ENCODE data around the gene MISP. TPM values are rescaled to one million over a fixed set of nuclear protein-coding genes. Genes with fewer than 3 reads are reported as not detected.

The MISP gene
- total and polyA plus RNA-seq, 2 donors = 0.57 to 2.4 TPM

DNA sequence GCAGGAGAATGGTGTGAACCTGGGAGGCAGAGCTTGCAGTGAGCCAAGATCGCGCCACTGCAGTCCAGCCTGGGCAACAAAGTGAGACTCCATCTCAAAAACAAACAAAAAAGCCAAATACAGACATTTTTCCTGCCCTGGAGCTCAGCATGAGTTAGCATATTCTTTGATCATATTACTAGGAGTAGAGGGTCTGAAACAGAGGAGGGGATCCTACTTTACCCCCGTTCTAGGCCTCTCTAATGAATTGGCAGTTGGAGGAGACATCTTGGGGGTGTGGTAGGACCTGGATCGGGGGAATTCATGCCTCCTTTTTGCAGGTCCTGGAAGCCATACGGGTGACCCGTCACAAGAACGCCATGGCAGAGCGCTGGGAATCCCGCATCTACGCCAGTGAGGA lies 12.3 kb downstream of the MISP start:
- no peaks in the 10 kb centered on the region for H3K27me3 ChIP-seq (ENCODE audit: control insufficient read depth in 2 of 2, insufficient read depth in 1 of 2, low read length in 1 of 2)
- peaks cover 4 to 10% of the 10 kb centered on the region in 2 donors for H3K9me3 ChIP-seq (ENCODE audit: control insufficient read depth in 2 of 2, insufficient read depth in 1 of 2, low read length in 1 of 2)
- H3K27ac ChIP-seq (ENCODE audit: low read depth in 1 of 2, low read length in 1 of 2) = no peak overlapping the region
- H3K4me3 ChIP-seq (ENCODE audit: low read length in 2 of 2) = no peak overlapping the region
- DNase-seq (ENCODE audit: low read depth in 6 of 9, low spot score in 9 of 9) = no peak
- WGBS = 97% methylated on average over 10 of the region's 10 CpGs
- H3K4me1 ChIP-seq (ENCODE audit: control insufficient read depth in 2 of 2, insufficient read depth in 2 of 2, low read length in 2 of 2) = no peaks in the 10 kb centered on the region
- H3K36me3 ChIP-seq (ENCODE audit: control insufficient read depth in 2 of 2, insufficient read depth in 2 of 2, low read length in 1 of 2) = no peaks in the 10 kb centered on the region

DNA sequence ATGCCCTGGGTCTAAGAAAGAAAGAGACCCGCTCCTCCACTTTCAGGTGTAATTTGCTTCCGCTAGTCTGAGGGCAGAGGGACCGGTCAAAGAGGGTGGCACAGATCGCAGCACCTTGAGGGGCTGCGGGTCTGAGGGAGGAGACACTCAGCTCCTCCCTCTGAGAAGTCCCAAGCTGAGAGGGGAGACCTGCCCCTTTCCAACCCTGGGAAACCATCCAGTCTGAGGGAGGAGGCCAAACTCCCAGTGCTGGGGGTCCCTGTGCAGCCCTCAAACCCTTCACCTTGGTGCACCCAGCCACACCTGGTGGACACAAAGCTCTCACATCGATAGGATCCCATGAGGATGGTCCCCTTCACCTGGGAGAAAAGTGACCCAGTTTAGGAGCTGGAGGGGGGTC lies 13.0 kb downstream of the MISP start:
- WGBS = 96% methylated on average over 6 of the region's 6 CpGs
- H3K27ac ChIP-seq (ENCODE audit: low read depth in 1 of 2, low read length in 1 of 2) = no peak overlapping the region
- H3K27me3 ChIP-seq (ENCODE audit: control insufficient read depth in 2 of 2, insufficient read depth in 1 of 2, low read length in 1 of 2) = peaks cover 0 to 3% of the 10 kb centered on the region in 2 donors
- peaks cover 2 to 4% of the 10 kb centered on the region in 2 donors for H3K9me3 ChIP-seq (ENCODE audit: control insufficient read depth in 2 of 2, insufficient read depth in 1 of 2, low read length in 1 of 2)
- no peaks in the 10 kb centered on the region for H3K4me1 ChIP-seq (ENCODE audit: control insufficient read depth in 2 of 2, insufficient read depth in 2 of 2, low read length in 2 of 2)
- H3K36me3 ChIP-seq (ENCODE audit: control insufficient read depth in 2 of 2, insufficient read depth in 2 of 2, low read length in 1 of 2) = no peaks in the 10 kb centered on the region
- DNase-seq (ENCODE audit: low read depth in 6 of 9, low spot score in 9 of 9) = no peak
- H3K4me3 ChIP-seq (ENCODE audit: low read length in 2 of 2) = no peak overlapping the region

DNA sequence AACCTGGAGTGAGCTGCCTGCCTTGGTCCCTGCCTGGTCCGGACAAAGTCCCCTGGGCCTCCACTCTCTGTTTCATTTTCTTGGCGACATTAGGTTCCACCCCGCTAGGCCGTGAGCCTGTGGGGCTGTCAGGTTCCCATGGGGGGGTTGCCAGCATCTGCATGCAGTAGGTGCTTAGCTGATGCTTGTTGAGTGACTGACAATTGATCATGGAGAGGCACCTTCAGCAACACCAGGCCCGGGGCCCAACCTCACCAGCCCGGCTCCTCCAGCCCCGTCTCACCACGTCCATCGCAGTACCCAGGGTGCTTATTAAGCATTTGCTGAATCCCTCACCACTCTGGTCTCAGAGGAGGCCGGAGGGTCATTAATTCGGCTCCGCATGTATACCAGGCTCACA lies 13.4 kb downstream of the MISP start:
- no peaks in the 10 kb centered on the region for H3K4me1 ChIP-seq (ENCODE audit: control insufficient read depth in 2 of 2, insufficient read depth in 2 of 2, low read length in 2 of 2)
- no peak for DNase-seq (ENCODE audit: low read depth in 6 of 9, low spot score in 9 of 9)
- peaks cover 0 to 3% of the 10 kb centered on the region in 2 donors for H3K27me3 ChIP-seq (ENCODE audit: control insufficient read depth in 2 of 2, insufficient read depth in 1 of 2, low read length in 1 of 2)
- H3K36me3 ChIP-seq (ENCODE audit: control insufficient read depth in 2 of 2, insufficient read depth in 2 of 2, low read length in 1 of 2) = no peaks in the 10 kb centered on the region
- peaks cover 2 to 4% of the 10 kb centered on the region in 2 donors for H3K9me3 ChIP-seq (ENCODE audit: control insufficient read depth in 2 of 2, insufficient read depth in 1 of 2, low read length in 1 of 2)
- H3K27ac ChIP-seq (ENCODE audit: low read depth in 1 of 2, low read length in 1 of 2) = no peak overlapping the region
- 96% methylated on average over 12 of the region's 12 CpGs for WGBS
- H3K4me3 ChIP-seq (ENCODE audit: low read length in 2 of 2) = no peak overlapping the region

DNA sequence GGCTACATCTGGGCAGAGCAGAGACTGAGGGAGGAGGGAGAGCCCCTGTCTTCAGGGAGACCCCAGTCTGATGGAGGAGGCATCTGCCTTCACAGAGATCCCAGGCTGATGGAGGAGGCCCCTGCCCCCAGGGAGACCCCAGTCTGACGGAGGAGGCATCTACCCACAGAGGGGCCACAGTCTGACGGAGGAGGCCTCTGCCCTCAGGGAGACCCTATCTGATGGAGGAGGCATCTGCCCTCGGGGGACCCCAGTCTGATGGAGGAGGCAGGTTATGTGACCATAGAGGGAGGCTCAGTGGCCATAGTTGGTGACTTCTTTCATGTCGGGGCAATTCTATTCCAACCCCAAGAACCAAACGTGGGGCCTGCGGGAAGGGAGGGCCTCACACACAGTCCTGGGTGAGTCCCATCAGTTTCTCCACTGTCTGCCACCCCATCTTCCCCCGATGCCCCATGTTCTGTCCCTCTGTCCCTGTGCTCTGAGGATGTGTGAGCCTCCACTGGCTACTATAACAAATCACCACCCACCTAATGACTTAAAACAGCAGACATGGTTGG lies 14.3 kb downstream of the MISP start:
- no peak overlapping the region for H3K4me3 ChIP-seq (ENCODE audit: low read length in 2 of 2)
- H3K27me3 ChIP-seq (ENCODE audit: control insufficient read depth in 2 of 2, insufficient read depth in 1 of 2, low read length in 1 of 2) = peaks cover 0 to 5% of the 10 kb centered on the region in 2 donors
- peaks cover 2 to 4% of the 10 kb centered on the region in 2 donors for H3K9me3 ChIP-seq (ENCODE audit: control insufficient read depth in 2 of 2, insufficient read depth in 1 of 2, low read length in 1 of 2)
- H3K4me1 ChIP-seq (ENCODE audit: control insufficient read depth in 2 of 2, insufficient read depth in 2 of 2, low read length in 2 of 2) = no peaks in the 10 kb centered on the region
- H3K36me3 ChIP-seq (ENCODE audit: control insufficient read depth in 2 of 2, insufficient read depth in 2 of 2, low read length in 1 of 2) = no peaks in the 10 kb centered on the region
- WGBS = 92% methylated on average over 7 of the region's 7 CpGs
- H3K27ac ChIP-seq (ENCODE audit: low read depth in 1 of 2, low read length in 1 of 2) = no peak overlapping the region
- no peak for DNase-seq (ENCODE audit: low read depth in 6 of 9, low spot score in 9 of 9)

DNA sequence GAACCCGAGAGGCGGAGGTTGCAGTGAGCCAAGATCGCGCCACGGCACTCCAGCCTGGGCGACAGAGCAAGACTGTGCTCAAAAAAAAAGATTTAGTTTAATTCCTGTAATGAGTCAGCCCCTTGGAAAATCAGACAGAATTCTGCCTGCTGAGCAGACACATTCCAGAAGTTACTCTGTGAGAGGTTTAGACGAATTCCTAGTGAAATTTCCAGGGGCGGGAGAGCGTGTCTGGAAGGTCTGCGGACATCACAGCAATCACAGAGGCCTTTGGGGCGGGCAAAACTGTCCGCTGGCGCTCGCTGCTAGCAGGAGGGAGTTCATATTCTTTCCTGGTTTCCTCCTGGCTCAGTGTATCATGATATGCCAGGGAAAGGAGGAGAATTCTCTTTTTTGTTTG lies 17.5 kb downstream of the MISP start:
- WGBS = 95% methylated on average over 14 of the region's 14 CpGs
- Histone ChIP-seq H3K9me3 (ENCODE audit: control insufficient read depth in 2 of 2, insufficient read depth in 1 of 2, low read length in 1 of 2) (no peaks in the 10 kb centered on the region), H3K27ac (ENCODE audit: low read depth in 1 of 2, low read length in 1 of 2) (no peak overlapping the region), H3K27me3 (ENCODE audit: control insufficient read depth in 2 of 2, insufficient read depth in 1 of 2, low read length in 1 of 2) (peaks cover 0 to 23% of the 10 kb centered on the region in 2 donors), H3K4me1 (ENCODE audit: control insufficient read depth in 2 of 2, insufficient read depth in 2 of 2, low read length in 2 of 2) (no peaks in the 10 kb centered on the region), H3K36me3 (ENCODE audit: control insufficient read depth in 2 of 2, insufficient read depth in 2 of 2, low read length in 1 of 2) (no peaks in the 10 kb centered on the region), H3K4me3 (ENCODE audit: low read length in 2 of 2) (no peak overlapping the region)
- DNase-seq (ENCODE audit: low read depth in 6 of 9, low spot score in 9 of 9) = no peak

DNA sequence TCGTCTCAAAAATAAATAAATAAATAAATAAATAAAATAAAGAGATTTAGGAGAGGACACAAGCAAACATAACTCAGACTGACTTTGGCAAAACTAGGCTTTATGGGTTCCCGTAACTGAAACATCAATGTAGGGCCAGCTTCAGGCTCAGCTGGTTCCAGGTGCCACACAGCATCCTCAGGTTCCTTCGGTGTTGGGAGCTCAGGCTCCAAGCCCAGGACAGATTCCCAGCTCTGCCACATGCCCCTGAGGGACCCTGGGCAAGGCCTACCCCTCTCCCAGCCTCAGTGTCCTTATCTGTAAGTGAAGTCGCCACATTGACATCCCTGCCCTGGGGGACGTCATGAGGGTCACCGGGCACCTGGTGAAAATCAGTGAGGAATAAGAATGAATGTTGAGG lies 18.7 kb downstream of the MISP start:
- no peaks in the 10 kb centered on the region for H3K9me3 ChIP-seq (ENCODE audit: control insufficient read depth in 2 of 2, insufficient read depth in 1 of 2, low read length in 1 of 2)
- H3K27ac ChIP-seq (ENCODE audit: low read depth in 1 of 2, low read length in 1 of 2) = no peak overlapping the region
- no peaks in the 10 kb centered on the region for H3K36me3 ChIP-seq (ENCODE audit: control insufficient read depth in 2 of 2, insufficient read depth in 2 of 2, low read length in 1 of 2)
- H3K27me3 ChIP-seq (ENCODE audit: control insufficient read depth in 2 of 2, insufficient read depth in 1 of 2, low read length in 1 of 2) = peaks cover 0 to 23% of the 10 kb centered on the region in 2 donors
- H3K4me1 ChIP-seq (ENCODE audit: control insufficient read depth in 2 of 2, insufficient read depth in 2 of 2, low read length in 2 of 2) = no peaks in the 10 kb centered on the region
- 93% methylated on average over 6 of the region's 6 CpGs for WGBS
- no peak overlapping the region for H3K4me3 ChIP-seq (ENCODE audit: low read length in 2 of 2)
- no peak for DNase-seq (ENCODE audit: low read depth in 6 of 9, low spot score in 9 of 9)

DNA sequence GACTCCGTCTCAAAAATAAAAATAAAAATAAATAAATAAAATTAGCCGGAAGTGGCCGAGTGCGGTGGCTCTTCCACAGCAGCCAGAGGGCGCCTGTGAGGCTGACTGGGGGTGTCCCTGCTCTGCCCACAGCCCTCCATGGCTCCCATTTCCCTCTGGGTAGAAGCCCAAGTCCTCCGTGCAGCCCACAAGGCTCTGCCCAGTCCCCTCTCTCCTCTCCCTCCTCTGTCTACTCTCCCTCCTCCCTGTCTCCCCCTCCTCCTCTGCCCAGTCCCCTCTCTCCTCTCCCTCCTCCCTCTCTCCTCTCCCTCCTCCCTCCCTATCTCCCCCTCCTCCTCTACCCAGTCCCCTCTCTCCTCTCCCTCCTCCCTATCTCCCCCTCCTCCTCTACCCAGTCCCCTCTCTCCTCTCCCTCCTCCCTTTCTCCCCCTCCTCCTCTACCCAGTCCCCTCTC lies 20.4 kb downstream of the MISP start:
- no peak for DNase-seq (ENCODE audit: low read depth in 6 of 9, low spot score in 9 of 9)
- peaks cover 3 to 23% of the 10 kb centered on the region in 2 donors for H3K27me3 ChIP-seq (ENCODE audit: control insufficient read depth in 2 of 2, insufficient read depth in 1 of 2, low read length in 1 of 2)
- H3K4me3 ChIP-seq (ENCODE audit: low read length in 2 of 2) = no peak overlapping the region
- H3K9me3 ChIP-seq (ENCODE audit: control insufficient read depth in 2 of 2, insufficient read depth in 1 of 2, low read length in 1 of 2) = no peaks in the 10 kb centered on the region
- H3K27ac ChIP-seq (ENCODE audit: low read depth in 1 of 2, low read length in 1 of 2) = no peak overlapping the region
- H3K4me1 ChIP-seq (ENCODE audit: control insufficient read depth in 2 of 2, insufficient read depth in 2 of 2, low read length in 2 of 2) = no peaks in the 10 kb centered on the region
- 16% methylated on average over 6 of the region's 6 CpGs for WGBS
- no peaks in the 10 kb centered on the region for H3K36me3 ChIP-seq (ENCODE audit: control insufficient read depth in 2 of 2, insufficient read depth in 2 of 2, low read length in 1 of 2)

DNA sequence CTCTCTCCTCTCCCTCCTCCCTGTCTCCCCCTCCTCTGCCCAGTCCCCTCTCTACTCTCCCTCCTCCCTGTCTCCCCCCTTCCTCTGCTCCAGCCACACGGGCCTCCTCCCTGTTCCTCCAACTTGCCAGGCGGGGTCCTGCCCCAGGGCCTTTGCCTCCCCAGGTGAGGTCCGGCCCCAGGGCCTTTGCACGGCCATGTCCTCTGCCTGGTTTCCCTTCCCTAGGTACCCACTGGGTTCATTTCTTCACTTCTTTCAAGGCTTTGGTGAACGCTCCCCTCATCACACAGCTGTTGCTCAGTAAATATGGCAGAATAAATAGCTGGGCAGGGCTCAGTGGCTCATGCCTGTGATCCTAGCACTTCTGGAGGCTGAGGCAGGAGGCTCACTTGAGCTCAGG lies 21.2 kb downstream of the MISP start:
- 94% methylated on average over 5 of the region's 5 CpGs for WGBS
- no peak overlapping the region for H3K4me3 ChIP-seq (ENCODE audit: low read length in 2 of 2)
- DNase-seq (ENCODE audit: low read depth in 6 of 9, low spot score in 9 of 9) = no peak
- H3K27ac ChIP-seq (ENCODE audit: low read depth in 1 of 2, low read length in 1 of 2) = no peak overlapping the region
- peaks cover 3 to 23% of the 10 kb centered on the region in 2 donors for H3K27me3 ChIP-seq (ENCODE audit: control insufficient read depth in 2 of 2, insufficient read depth in 1 of 2, low read length in 1 of 2)
- no peaks in the 10 kb centered on the region for H3K4me1 ChIP-seq (ENCODE audit: control insufficient read depth in 2 of 2, insufficient read depth in 2 of 2, low read length in 2 of 2)
- H3K36me3 ChIP-seq (ENCODE audit: control insufficient read depth in 2 of 2, insufficient read depth in 2 of 2, low read length in 1 of 2) = no peaks in the 10 kb centered on the region
- no peaks in the 10 kb centered on the region for H3K9me3 ChIP-seq (ENCODE audit: control insufficient read depth in 2 of 2, insufficient read depth in 1 of 2, low read length in 1 of 2)

DNA sequence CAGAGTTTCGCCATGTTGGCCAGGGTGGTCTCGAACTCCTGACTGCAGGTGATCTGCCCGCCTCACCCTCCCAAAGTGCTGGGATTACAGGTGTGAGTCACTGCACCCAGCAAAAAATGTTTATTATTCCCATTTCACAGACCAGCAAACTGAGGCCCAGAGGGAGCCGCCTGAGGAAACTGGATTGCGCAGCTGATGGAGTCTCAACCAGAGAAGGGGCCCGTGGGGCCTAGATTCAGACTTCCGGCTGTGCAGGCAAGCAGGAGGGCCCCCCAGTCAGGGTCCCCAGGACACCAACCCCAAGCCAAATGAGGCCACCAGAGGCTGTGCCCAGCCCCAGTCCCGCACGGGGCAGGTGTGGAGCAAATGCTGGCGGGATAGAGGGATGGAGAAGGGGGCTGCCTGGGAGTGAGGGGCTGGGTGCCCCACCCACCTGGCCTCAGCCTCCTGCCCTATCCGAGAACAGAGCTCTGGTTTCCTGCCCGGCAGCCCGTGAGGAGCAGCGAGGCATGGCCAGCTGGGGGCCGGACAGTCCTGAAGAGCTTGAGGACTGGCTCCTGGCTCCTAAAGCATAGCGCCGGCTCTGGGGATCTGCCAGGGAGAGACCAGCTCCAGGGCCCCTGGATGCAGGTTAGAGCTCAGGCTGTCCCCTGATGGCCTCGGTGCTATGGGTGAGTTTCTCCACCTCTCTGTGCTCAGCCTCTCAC lies 22.0 kb downstream of the MISP start:
- 90% methylated on average over 18 of the region's 18 CpGs for WGBS
- Histone ChIP-seq H3K4me3 (ENCODE audit: low read length in 2 of 2) (no peak overlapping the region), H3K27me3 (ENCODE audit: control insufficient read depth in 2 of 2, insufficient read depth in 1 of 2, low read length in 1 of 2) (peaks cover 3 to 25% of the 10 kb centered on the region in 2 donors), H3K4me1 (ENCODE audit: control insufficient read depth in 2 of 2, insufficient read depth in 2 of 2, low read length in 2 of 2) (no peaks in the 10 kb centered on the region), H3K9me3 (ENCODE audit: control insufficient read depth in 2 of 2, insufficient read depth in 1 of 2, low read length in 1 of 2) (no peaks in the 10 kb centered on the region), H3K36me3 (ENCODE audit: control insufficient read depth in 2 of 2, insufficient read depth in 2 of 2, low read length in 1 of 2) (no peaks in the 10 kb centered on the region), H3K27ac (ENCODE audit: low read depth in 1 of 2, low read length in 1 of 2) (no peak overlapping the region)
- DNase-seq (ENCODE audit: low read depth in 6 of 9, low spot score in 9 of 9) = no peak
